ELF-1 (cell line): ENCODE results near the gene UBTD2.

ENCODE experiments used
- DNase-seq: peaks from one replicate; pipeline ENCODE4 v3.0.0-alpha.2; 2016; ENCODE audit warnings: low read depth, low spot score

UBTD2 gene

GRCh38 chr5:172171118-172171517, 112.4 kb downstream of the UBTD2 start:
- peak; percentile 52 for DNase-seq

GRCh38 chr5:172170251-172170701, 113.3 kb downstream of the UBTD2 start:
- no peak for DNase-seq

GRCh38 chr5:172169216-172169615, 114.3 kb downstream of the UBTD2 start:
- DNase-seq: no peak

GRCh38 chr5:172168311-172168710, 115.3 kb downstream of the UBTD2 start:
- DNase-seq: no peak

- no peak for DNase-seq
These were observed 115.7 kb downstream of the UBTD2 start for GRCh38 chr5:172167895-172168294.

- DNase-seq: no peak
These were observed 117.3 kb downstream of the UBTD2 start for GRCh38 chr5:172166030-172166826.

- no peak for DNase-seq
These were observed 118.1 kb downstream of the UBTD2 start for GRCh38 chr5:172165465-172165864.

- no peak for DNase-seq
These were observed 118.8 kb downstream of the UBTD2 start for GRCh38 chr5:172164769-172165212.

GRCh38 chr5:172163346-172163745, 120.2 kb downstream of the UBTD2 start:
- no peak for DNase-seq

- DNase-seq: no peak
These were observed 120.6 kb downstream of the UBTD2 start for GRCh38 chr5:172162987-172163343.

GRCh38 chr5:172162323-172162986, 121.1 kb downstream of the UBTD2 start:
- no peak for DNase-seq

GRCh38 chr5:172160506-172160905, 123.1 kb downstream of the UBTD2 start:
- no peak for DNase-seq
